Hematopoietic multipotent progenitor cell treated with erythropoietin and hydrocortisone succinate and interleukin-3 and kit ligand, for 8 days (in vitro differentiated cells): ENCODE measurements around the gene HNMT.

Experiments used
- DNase-seq: peaks from one replicate; pipeline ENCODE4 v3.0.0-alpha.2; 2015

The HNMT gene

DNA sequence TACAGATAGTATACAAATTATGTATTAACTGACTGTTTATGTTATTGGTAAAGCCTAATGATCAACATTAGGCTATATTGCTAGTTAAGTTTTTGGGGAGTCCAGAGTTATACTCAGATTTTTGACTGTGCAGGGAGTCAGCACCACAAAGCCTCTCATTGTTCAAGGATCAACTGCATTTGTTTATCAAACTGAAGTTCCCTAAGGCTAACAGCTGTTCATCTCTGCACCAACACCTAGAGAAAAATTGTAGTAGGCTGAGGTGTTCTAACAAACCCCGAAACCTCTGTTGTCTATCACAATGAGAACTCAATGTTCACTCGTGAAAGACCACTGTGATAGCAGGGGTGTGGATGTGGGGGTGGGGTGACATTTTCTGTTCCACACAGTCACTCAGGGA, 97.7 kb downstream of the HNMT start:
- DNase-seq, result no peak

DNA sequence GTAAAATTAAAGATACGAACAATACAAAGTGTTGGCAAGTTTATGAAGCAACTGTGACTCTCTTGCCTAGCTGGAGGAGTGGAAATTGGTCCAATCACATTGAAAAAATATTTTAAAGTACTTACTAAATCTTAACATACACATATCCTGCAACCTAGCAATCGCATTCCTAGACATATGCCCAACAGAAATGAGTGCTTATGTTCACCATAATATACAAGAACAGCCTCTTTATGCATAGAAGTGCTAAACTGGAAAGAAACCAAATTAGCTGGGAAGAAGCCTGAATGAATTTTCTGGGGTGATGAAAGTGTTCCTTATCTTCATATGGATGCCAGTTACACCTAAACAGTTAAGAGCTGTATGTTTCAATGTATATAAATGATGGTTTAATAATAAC, 98.9 kb downstream of the HNMT start:
- DNase-seq, result no peak
